ENCODE data around the gene PHF8.

DNA sequence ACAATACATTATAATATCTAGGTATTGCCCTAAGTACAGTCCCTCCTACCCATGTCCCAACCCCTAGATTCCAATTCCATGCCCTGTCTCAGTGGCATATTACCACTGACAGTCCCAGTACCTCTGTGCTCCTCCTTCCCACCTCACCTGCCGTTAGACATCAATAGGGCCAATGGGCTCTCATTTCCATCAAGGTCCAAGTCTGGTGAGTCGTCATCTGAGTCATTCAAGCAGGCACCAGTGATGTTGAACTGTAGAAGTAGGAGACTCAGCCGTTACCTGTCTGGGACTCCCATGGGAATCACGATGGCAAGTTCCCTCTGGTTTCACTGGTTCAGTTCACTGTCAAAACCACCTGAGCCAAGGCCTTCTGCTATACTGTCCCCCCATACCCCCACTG lies 51.7 kb downstream of the PHF8 start:
- TF ChIP-seq, protein P1, sequence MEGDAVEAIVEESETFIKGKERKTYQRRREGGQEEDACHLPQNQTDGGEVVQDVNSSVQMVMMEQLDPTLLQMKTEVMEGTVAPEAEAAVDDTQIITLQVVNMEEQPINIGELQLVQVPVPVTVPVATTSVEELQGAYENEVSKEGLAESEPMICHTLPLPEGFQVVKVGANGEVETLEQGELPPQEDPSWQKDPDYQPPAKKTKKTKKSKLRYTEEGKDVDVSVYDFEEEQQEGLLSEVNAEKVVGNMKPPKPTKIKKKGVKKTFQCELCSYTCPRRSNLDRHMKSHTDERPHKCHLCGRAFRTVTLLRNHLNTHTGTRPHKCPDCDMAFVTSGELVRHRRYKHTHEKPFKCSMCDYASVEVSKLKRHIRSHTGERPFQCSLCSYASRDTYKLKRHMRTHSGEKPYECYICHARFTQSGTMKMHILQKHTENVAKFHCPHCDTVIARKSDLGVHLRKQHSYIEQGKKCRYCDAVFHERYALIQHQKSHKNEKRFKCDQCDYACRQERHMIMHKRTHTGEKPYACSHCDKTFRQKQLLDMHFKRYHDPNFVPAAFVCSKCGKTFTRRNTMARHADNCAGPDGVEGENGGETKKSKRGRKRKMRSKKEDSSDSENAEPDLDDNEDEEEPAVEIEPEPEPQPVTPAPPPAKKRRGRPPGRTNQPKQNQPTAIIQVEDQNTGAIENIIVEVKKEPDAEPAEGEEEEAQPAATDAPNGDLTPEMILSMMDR (IDR thresholded peaks at IDR 0.05): no peak
- no peak for TF ChIP-seq POLR2A (IDR thresholded peaks at IDR 0.05)

Data from right lobe of liver (tissue), 4 donors.